ENCODE results near the gene MAP3K5. TPM values are rescaled to one million over a fixed set of nuclear protein-coding genes. Genes with fewer than 3 reads are reported as not detected.

The MAP3K5 gene
- total and polyA plus RNA-seq, 9 of the 15 experiments (the other 6 are each of a cell fraction or from before 2014, with no cell fraction given): 2.2 to 13.0 (median 9.9) TPM

- TF ChIP-seq SAP30 (IDR thresholded peaks at IDR 0.05; ENCODE audit: borderline replicate concordance, insufficient read depth, low read depth, low read length, poor library complexity, severe bottlenecking): no peak
- TF ChIP-seq YY1 (IDR thresholded peaks at IDR 0.05; ENCODE audit: borderline replicate concordance in 1 of 3, control insufficient read depth in 1 of 3, extremely low read depth in 1 of 3, insufficient read depth in 3 of 3, insufficient read length in 1 of 3, insufficient replicate concordance in 2 of 3, low read depth in 1 of 3, low read length in 2 of 3): peak in 1 of 3 experiments; percentile 4
- no peak for TF ChIP-seq SREBF1 (IDR thresholded peaks at IDR 0.05; ENCODE audit: borderline replicate concordance, low read depth, low read length)
- peak; percentile 100 for TF ChIP-seq FOSL1 (tag; conservative IDR thresholded peaks at IDR 0.05)
- peak; percentile 18 to 93; a peak in 3 of 4 replicates for TF ChIP-seq ETV6 (IDR thresholded peaks at IDR 0.05; ENCODE audit: borderline replicate concordance in 1 of 2, low read depth in 2 of 2, low read length in 1 of 2)
- TF ChIP-seq ETV6 (CRISPR knock-in tag; IDR thresholded peaks at IDR 0.05; ENCODE audit: borderline replicate concordance): no peak
- TF ChIP-seq NBN (IDR thresholded peaks at IDR 0.05; ENCODE audit: low read depth): peak; percentile 83; the same call in 1 of the 2 replicates
- TF ChIP-seq ELF2 (CRISPR knock-in tag; IDR thresholded peaks at IDR 0.05): peak; percentile 8; the same call in 1 of the 2 replicates
- peak; percentile 71 to 83 for TF ChIP-seq KDM1A (IDR thresholded peaks at IDR 0.05)
- 0 out of 2 replicates have a peak, but pooled peaks have one; percentile 29 for TF ChIP-seq FOXM1 (IDR thresholded peaks at IDR 0.05; ENCODE audit: low read depth)
- no peak for TF ChIP-seq FOXM1 (CRISPR knock-in tag; IDR thresholded peaks at IDR 0.05; ENCODE audit: low read depth)
- peak; percentile 41; the same call in 1 of the 2 replicates for TF ChIP-seq IRF9 (tag; IDR thresholded peaks at IDR 0.05)
- peak in 1 of 2 experiments; percentile 76; a peak in 1 of 4 replicates for TF ChIP-seq SRF (CRISPR knock-in tag; IDR thresholded peaks at IDR 0.05)
- 0 out of 2 replicates have a peak, but pooled peaks have one; percentile 28 for TF ChIP-seq ZNF121 (CRISPR knock-in tag; conservative IDR thresholded peaks at IDR 0.05)
- no peak for TF ChIP-seq SIN3B (IDR thresholded peaks at IDR 0.05; ENCODE audit: low read depth)
- no peak; the same call in 1 of the 2 replicates for TF ChIP-seq HMBOX1 (IDR thresholded peaks at IDR 0.05)
- no peak for TF ChIP-seq MNT (conservative IDR thresholded peaks at IDR 0.05)
- TF ChIP-seq CXXC5 (CRISPR knock-in tag; IDR thresholded peaks at IDR 0.05): peak; percentile 47
- TF ChIP-seq MAFF (IDR thresholded peaks at IDR 0.05; ENCODE audit: low read length): peak; percentile 24; the same call in 1 of the 2 replicates
- TF ChIP-seq ZNF384 (IDR thresholded peaks at IDR 0.05; ENCODE audit: low read depth, low read length): peak; percentile 74
- TF ChIP-seq NEUROD1 (IDR thresholded peaks at IDR 0.05; ENCODE audit: borderline replicate concordance, low read depth, low read length, partially characterized antibody): peak; percentile 76
- TF ChIP-seq OTX1 (CRISPR knock-in tag; IDR thresholded peaks at IDR 0.05): peak; percentile 74; the same call in 1 of the 2 replicates
Observed at GRCh38 chr6:136609873-136610706, 182.2 kb downstream of the MAP3K5 start (continued).
